Measurements from ENCODE around the gene HOXD1.

DNA sequence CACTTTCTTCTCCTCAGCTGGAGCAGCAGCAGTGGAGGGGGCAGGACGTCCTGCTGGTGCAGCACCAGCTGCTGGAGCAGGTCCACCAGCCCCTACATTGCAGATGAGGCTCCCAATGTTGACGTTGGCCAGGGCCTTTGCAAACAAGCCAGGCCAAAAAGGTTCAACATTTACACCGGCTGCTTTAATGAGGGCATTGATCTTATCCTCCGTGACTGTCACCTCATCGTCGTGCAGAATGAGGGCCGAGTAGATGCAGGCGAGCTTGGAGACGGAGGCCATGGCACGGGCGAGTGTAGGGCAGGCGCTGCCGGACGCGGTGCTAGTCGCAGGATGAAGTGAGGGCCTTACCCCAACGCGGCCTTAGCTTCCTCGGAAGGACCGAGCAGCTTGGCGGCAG lies 12.5 kb downstream of the HOXD1 start:
- TF ChIP-seq FOXM1 (IDR thresholded peaks at IDR 0.05; ENCODE audit: borderline replicate concordance, low read depth) (no peak), ZBTB7A (IDR thresholded peaks at IDR 0.05; ENCODE audit: low read depth) (no peak), NFIC (IDR thresholded peaks at IDR 0.05) (no peak), CEBPB (IDR thresholded peaks at IDR 0.05) (no peak)
- TF ChIP-seq, protein P1, sequence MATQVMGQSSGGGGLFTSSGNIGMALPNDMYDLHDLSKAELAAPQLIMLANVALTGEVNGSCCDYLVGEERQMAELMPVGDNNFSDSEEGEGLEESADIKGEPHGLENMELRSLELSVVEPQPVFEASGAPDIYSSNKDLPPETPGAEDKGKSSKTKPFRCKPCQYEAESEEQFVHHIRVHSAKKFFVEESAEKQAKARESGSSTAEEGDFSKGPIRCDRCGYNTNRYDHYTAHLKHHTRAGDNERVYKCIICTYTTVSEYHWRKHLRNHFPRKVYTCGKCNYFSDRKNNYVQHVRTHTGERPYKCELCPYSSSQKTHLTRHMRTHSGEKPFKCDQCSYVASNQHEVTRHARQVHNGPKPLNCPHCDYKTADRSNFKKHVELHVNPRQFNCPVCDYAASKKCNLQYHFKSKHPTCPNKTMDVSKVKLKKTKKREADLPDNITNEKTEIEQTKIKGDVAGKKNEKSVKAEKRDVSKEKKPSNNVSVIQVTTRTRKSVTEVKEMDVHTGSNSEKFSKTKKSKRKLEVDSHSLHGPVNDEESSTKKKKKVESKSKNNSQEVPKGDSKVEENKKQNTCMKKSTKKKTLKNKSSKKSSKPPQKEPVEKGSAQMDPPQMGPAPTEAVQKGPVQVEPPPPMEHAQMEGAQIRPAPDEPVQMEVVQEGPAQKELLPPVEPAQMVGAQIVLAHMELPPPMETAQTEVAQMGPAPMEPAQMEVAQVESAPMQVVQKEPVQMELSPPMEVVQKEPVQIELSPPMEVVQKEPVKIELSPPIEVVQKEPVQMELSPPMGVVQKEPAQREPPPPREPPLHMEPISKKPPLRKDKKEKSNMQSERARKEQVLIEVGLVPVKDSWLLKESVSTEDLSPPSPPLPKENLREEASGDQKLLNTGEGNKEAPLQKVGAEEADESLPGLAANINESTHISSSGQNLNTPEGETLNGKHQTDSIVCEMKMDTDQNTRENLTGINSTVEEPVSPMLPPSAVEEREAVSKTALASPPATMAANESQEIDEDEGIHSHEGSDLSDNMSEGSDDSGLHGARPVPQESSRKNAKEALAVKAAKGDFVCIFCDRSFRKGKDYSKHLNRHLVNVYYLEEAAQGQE (IDR thresholded peaks at IDR 0.05; ENCODE audit: low read depth), result no peak
